ENCODE data around the gene VGF.
"Not testable (repeated sequence)": the region's sequence is repeated elsewhere in the genome, so short reads cannot be mapped to it uniquely, and the experiment has no call there.

VGF gene

DNA sequence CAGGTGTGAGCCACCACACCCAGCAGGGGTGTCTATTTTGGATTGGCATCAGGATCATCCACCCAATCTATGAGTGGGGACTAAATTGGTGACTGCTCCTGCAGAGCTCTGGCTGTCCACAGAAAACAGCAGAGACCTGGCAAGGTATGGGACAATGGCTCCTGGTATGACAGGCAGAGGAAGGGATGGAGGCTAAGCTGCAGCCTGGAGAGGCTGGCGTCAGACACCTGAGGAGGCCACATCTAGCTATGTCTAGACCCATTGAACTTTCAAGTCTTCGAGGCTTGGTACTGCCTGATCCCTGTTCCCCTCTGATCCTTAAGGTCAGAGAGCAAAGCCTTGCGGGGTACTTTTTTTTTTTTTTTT, 41.7 kb downstream of the VGF start:
- TF ChIP-seq ZFX (IDR thresholded peaks at IDR 0.05; ENCODE audit: borderline replicate concordance), result no peak
- TF ChIP-seq, protein P1, sequence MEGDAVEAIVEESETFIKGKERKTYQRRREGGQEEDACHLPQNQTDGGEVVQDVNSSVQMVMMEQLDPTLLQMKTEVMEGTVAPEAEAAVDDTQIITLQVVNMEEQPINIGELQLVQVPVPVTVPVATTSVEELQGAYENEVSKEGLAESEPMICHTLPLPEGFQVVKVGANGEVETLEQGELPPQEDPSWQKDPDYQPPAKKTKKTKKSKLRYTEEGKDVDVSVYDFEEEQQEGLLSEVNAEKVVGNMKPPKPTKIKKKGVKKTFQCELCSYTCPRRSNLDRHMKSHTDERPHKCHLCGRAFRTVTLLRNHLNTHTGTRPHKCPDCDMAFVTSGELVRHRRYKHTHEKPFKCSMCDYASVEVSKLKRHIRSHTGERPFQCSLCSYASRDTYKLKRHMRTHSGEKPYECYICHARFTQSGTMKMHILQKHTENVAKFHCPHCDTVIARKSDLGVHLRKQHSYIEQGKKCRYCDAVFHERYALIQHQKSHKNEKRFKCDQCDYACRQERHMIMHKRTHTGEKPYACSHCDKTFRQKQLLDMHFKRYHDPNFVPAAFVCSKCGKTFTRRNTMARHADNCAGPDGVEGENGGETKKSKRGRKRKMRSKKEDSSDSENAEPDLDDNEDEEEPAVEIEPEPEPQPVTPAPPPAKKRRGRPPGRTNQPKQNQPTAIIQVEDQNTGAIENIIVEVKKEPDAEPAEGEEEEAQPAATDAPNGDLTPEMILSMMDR (IDR thresholded peaks at IDR 0.05), result no peak
- H3K27ac ChIP-seq, result no peak overlapping the region

DNA sequence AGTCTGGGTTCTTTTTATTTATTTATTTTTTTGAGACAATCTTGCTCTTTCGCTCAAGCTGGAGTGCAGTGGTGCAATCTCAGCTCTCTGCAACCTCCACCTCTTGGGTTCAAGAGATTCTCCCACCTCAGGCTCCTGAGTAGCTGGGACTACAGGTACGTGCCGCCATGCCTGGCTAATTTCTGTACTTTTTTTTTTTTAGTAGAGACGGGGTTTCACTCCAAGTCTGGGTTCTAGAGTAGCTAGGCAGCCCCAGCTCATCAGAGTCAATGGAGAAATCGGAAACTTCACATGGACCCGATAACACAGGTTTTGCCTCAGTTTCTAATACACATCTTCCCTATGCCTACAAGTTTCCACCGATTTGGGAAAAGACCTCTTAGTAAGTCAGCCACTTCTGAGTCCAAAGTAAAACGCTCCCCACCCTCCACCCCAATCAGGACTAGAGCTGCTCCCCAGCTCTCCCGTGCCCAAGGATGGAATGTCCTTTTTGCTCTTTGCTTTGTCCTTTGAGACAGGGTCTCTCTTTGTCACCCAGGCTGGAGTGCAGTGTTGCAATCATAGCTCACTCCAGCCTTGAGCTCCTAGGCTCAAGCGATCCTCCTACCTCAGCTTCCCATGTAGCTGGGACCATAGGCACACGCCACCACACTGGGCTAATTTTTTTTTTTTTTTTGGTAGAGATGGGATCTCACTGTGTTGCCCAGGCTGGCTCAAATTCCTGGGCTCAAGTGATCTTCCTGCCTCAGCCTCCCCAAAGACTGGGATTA, 42.3 kb downstream of the VGF start:
- H3K27ac ChIP-seq, result no peak overlapping the region
- TF ChIP-seq, protein P1 (IDR thresholded peaks at IDR 0.05), result no peak
- TF ChIP-seq ZFX (IDR thresholded peaks at IDR 0.05; ENCODE audit: borderline replicate concordance), result no peak

DNA sequence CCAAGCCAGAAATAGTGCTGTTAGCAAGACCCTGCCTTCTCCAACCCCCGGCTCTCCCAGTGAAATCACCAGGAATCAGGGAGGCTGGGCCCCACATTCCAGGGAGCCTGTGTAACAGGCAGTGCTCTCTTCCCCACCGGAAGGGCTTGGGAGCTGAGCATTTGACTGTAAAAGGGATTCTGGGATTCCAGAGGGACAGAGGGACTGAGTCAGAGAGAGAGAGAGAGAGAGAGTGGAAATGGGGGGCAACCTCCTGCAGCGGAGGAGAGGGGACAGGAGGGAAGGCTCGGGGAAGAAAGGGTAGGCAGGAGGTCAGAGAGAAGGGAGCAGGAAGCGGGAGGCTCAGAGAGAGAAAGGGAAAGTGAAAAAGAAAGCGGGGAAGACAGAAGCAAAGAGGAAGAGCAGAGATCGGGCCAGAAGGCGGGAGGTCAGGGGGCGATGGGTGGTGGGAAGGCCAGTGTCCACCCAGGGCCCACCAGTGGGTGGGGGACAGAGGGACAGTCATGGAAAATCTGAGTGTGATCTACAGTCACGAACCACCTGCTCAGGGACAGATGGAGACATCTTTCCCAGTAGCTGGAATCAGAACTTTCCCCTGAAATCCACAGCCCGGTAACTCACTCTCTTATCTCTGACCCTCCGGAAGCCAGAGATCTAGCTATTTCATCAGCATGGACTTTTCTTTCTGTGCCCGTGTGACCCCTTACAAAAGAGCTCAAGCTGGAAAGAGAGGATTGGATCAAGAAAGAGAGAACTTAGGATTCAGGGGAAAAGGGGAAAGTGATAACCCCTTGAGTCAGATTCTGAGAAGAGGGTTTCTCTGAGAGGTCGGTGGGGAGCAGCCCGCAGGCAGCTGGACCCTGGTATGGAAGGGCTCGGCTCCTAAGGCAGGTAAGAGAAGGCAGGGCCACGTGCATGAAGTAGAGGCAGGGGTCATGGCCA, 43.1 kb downstream of the VGF start:
- H3K27ac ChIP-seq, result no peak overlapping the region
- TF ChIP-seq ZFX (IDR thresholded peaks at IDR 0.05; ENCODE audit: borderline replicate concordance), result no peak
- TF ChIP-seq, protein P1 (IDR thresholded peaks at IDR 0.05), result no peak

DNA sequence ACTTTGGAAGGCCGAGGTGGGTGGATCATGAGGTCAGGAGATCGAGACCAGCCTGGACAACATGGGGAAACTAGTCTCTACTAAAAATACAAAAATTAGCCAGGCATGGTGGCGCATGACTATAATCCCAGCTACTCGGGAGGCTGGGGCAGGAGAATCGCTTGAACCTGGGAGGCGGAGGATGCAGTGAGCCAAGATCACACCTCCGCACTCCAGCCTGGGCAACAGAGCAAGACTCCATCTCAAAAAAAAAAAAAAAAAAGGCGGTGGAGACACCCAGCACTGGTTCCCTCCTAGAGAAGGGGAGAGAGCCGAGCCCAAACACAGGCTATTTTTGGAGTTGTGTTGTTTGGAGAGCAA, 43.8 kb downstream of the VGF start:
- H3K27ac ChIP-seq, result not testable (repeated sequence)

DNA sequence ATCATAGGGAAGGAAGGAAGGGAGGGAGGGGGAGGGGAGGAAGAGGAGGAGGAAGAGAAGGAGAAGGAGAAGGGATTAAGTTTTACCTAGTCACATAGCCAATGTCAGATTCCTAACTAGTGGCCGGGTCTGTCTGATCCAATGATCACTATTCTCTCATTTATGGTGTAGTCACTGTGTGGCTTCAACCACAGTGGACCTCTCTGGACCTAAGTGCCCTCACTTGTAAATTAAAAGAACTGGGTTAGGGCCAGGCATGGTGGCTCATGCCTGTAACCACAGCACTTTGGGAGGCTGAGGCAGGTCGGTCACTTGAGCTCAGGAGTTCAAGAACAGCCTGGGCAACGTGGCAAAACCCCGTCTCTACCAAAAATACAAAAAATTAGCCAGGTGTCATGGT, 45.1 kb downstream of the VGF start:
- TF ChIP-seq, protein P1 (IDR thresholded peaks at IDR 0.05), result no peak
- no peak for TF ChIP-seq ZFX (IDR thresholded peaks at IDR 0.05; ENCODE audit: borderline replicate concordance)

DNA sequence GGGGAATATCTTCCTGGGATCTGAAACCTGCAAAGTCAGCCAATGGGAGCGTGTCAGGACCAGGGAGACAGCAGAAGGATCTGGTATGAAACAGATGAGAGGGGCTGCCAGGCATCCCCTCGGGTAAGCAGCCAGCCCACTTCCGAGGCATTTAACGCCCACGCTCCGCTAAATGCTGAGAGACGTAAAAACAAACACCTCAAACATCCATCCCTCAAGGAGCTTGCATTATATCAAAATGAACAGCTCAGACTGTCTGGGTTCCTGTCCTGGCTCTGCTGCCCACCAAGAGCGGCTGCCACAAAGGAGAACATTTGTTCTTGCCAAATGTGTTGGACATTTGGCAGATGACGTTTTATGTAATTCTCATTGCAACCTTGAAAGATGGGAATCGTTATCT, 45.5 kb downstream of the VGF start:
- TF ChIP-seq ZFX (IDR thresholded peaks at IDR 0.05; ENCODE audit: borderline replicate concordance), result no peak
- TF ChIP-seq, protein P1 (IDR thresholded peaks at IDR 0.05), result no peak
- H3K27ac ChIP-seq, result no peak overlapping the region

More for the DNA sequence above, 45.1 kb downstream of the VGF start:
- H3K27ac ChIP-seq, result no peak overlapping the region

DNA sequence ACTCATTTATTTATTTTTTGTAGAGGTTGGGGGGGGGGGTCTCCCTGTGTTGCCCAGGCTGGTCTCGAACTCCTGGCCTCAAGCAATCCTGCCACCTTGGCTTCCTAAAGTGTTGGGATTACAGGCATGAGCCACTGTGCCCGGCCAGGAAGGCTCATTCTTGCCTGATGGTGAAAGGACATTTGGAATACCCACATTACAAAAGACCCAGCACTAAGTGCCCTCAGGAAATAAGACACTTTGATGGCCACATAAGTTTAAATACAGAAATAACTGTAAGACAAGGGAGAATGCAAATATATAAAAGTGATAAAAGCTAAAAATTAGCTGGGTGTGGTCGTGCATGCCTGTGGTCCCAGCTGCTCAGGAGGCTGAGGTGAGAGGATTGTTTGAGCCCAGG, 46.5 kb downstream of the VGF start:
- no peak for TF ChIP-seq ZFX (IDR thresholded peaks at IDR 0.05; ENCODE audit: borderline replicate concordance)
- TF ChIP-seq, protein P1 (IDR thresholded peaks at IDR 0.05), result no peak

More for the DNA sequence above, 46.5 kb downstream of the VGF start:
- no peak overlapping the region for H3K27ac ChIP-seq
